Nephron progenitor cell (in vitro differentiated cells): ENCODE data around the gene GFRA1.

Source experiments
- DNase-seq: peaks from one replicate; pipeline ENCODE4 v3.0.0; 2021
- H3K27ac Mint-ChIP-seq: 2 replicates; pipeline ENCODE4 v1.8.0; 2021; ENCODE audit warnings: mild to moderate bottlenecking, moderate library complexity, mixed read lengths
- H3K27me3 Mint-ChIP-seq: 2 replicates; pipeline ENCODE4 v1.8.0; 2021; ENCODE audit warnings: mild to moderate bottlenecking, low read depth, mixed read lengths; ENCODE audit not compliant: poor library complexity
- H3K36me3 Mint-ChIP-seq: 2 replicates; pipeline ENCODE4 v1.8.0; 2021; ENCODE audit warnings: low read depth, mixed read lengths
- H3K4me1 Mint-ChIP-seq: 2 replicates; pipeline ENCODE4 v1.8.0; 2021; ENCODE audit warnings: mixed read lengths
- H3K4me3 Mint-ChIP-seq: 2 replicates; pipeline ENCODE4 v1.8.0; 2021; ENCODE audit warnings: mild to moderate bottlenecking, moderate library complexity, mixed read lengths
- H3K9me3 Mint-ChIP-seq: 2 replicates; pipeline ENCODE4 v1.8.0; 2021; ENCODE audit warnings: mild to moderate bottlenecking, moderate library complexity, mixed read lengths
- TF ChIP-seq, protein P1 (sequence below): fragments of 200-600 bp; sonication (generic); IDR thresholded peaks from 2 replicates; pipeline ENCODE4 v1.5.0; 2021; ENCODE audit warnings: antibody characterized with exemption

Gene GFRA1

DNA sequence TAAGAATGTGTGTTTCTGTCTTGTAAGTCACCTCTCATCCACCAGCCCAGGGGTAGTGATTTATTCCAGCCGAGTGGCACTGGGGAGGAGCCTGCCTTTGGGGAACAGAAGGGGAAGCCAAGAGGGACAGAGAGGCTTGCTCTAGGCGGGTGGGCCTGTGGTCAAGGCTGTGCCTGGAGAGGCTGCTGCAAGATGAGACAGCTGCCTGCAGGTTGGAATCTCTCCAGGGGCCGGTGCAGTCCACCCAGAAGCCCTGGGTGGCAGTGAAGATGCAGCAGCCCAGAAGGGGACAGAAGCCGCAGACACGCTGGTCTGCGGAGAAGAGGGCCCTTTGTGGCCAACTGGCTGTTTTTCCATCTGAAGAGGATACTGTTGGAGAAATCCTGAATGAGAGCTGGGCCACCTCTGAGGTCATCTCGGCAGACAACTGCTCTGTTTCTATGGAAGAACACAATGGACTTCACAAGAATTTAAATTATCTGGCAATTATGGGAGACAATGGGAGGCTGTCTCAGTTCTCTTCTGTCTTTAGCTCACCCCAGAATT lies 175.7 kb downstream of the GFRA1 start:
- Mint-ChIP-seq H3K27me3 (peaks cover 6% of the 10 kb centered on the region), H3K4me1 (peaks cover 61% of the 10 kb centered on the region), H3K4me3 (no peak overlapping the region), H3K27ac (peak overlapping the region; percentile 18), H3K9me3 (peaks cover 4% of the 10 kb centered on the region), H3K36me3 (no peaks in the 10 kb centered on the region)
- TF ChIP-seq, protein P1, sequence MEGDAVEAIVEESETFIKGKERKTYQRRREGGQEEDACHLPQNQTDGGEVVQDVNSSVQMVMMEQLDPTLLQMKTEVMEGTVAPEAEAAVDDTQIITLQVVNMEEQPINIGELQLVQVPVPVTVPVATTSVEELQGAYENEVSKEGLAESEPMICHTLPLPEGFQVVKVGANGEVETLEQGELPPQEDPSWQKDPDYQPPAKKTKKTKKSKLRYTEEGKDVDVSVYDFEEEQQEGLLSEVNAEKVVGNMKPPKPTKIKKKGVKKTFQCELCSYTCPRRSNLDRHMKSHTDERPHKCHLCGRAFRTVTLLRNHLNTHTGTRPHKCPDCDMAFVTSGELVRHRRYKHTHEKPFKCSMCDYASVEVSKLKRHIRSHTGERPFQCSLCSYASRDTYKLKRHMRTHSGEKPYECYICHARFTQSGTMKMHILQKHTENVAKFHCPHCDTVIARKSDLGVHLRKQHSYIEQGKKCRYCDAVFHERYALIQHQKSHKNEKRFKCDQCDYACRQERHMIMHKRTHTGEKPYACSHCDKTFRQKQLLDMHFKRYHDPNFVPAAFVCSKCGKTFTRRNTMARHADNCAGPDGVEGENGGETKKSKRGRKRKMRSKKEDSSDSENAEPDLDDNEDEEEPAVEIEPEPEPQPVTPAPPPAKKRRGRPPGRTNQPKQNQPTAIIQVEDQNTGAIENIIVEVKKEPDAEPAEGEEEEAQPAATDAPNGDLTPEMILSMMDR = no peak
- DNase-seq = peak; percentile 41

DNA sequence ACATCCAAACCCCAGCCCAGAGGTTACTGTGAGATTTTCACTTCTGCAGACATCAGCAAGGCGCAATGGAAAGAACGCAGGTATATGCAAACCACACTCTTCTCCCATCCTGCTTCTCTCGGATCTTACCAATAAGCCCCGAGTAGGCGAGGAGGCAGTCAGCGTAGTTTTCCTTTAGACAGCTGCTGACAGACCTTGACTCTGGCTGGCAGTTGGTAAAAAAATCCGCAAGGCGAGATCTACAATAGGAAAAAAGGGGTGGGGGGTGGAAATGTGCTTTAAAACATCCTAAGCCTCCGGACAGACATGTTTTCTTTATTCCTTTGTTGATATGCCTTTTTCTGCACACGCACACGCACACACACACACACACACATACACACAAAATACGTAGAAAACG lies 176.5 kb downstream of the GFRA1 start:
- TF ChIP-seq, protein P1 = no peak
- peaks cover 4% of the 10 kb centered on the region for H3K27me3 Mint-ChIP-seq
- H3K36me3 Mint-ChIP-seq = no peaks in the 10 kb centered on the region
- no peak overlapping the region for H3K4me3 Mint-ChIP-seq
- peak overlapping the region; percentile 19 for H3K27ac Mint-ChIP-seq
- H3K4me1 Mint-ChIP-seq = peaks cover 61% of the 10 kb centered on the region
- DNase-seq = no peak
- no peaks in the 10 kb centered on the region for H3K9me3 Mint-ChIP-seq

DNA sequence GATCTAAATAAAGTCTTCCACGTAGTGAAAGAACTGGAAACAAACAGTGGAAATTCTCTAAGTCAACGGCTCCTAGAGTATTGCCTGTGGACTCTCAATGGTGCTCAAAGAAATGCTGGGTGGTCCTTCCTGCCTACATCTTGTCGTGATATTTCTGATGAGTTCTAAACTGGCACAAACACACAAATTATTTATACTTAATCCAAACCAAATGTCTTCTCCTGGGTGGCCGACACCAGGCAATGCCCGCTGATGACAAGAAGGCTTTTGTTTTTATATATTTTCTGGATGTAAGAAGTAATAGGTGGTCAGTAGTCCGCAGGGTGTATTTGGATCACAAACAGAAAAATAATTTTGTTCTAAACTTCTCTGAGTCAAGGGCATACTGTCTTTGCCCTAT lies 178.7 kb downstream of the GFRA1 start:
- no peak overlapping the region for H3K4me3 Mint-ChIP-seq
- H3K9me3 Mint-ChIP-seq = no peaks in the 10 kb centered on the region
- H3K27ac Mint-ChIP-seq = no peak overlapping the region
- no peak for DNase-seq
- TF ChIP-seq, protein P1 = no peak
- no peaks in the 10 kb centered on the region for H3K36me3 Mint-ChIP-seq
- H3K27me3 Mint-ChIP-seq = peaks cover 4% of the 10 kb centered on the region
- peaks cover 44% of the 10 kb centered on the region for H3K4me1 Mint-ChIP-seq

DNA sequence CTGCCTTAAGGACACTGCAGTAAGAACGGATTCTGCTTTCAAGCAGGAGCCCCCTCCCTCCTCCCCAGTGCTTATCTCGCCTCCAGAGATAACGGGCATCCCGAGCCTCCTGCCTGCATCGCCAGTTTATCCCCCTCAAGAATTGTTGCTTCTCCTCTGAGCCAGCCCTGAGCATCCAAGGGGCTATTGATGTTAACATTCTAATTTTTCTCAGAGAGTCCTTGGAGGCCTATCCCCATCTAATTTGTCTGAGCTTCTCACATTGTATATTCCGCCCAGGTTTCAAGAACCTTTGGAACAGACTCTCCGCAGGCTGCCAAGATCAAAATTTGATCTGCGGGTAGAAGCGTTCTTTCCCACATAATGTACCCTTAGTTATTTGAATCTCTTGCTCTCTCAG lies 180.0 kb downstream of the GFRA1 start:
- peaks cover 4% of the 10 kb centered on the region for H3K27me3 Mint-ChIP-seq
- no peak overlapping the region for H3K27ac Mint-ChIP-seq
- TF ChIP-seq, protein P1 = no peak
- peaks cover 36% of the 10 kb centered on the region for H3K4me1 Mint-ChIP-seq
- no peaks in the 10 kb centered on the region for H3K9me3 Mint-ChIP-seq
- DNase-seq = no peak
- no peaks in the 10 kb centered on the region for H3K36me3 Mint-ChIP-seq
- H3K4me3 Mint-ChIP-seq = no peak overlapping the region

DNA sequence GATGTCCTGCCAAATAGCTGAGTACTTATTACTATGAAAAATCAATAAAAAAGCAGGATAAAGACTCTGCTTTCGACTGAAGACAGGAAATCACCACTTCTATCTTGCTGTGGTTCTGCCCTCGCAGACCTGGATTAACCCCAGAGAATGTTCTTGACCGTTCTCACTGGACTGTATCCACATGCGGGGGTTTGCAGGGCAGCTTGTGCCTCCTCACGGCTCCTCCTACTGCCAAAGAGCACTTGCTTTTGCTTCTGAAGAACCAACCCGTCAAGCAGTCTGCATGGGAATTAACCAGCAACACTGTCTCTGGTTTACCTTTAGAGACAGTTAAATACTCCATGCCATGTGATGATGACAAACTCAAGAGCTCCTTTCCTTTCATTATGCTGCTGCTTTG lies 184.0 kb downstream of the GFRA1 start:
- Mint-ChIP-seq H3K27ac (no peak overlapping the region), H3K4me1 (peaks cover 29% of the 10 kb centered on the region), H3K9me3 (no peaks in the 10 kb centered on the region), H3K27me3 (peaks cover 3% of the 10 kb centered on the region), H3K4me3 (no peak overlapping the region), H3K36me3 (no peaks in the 10 kb centered on the region)
- no peak for DNase-seq
- TF ChIP-seq, protein P1 = no peak

DNA sequence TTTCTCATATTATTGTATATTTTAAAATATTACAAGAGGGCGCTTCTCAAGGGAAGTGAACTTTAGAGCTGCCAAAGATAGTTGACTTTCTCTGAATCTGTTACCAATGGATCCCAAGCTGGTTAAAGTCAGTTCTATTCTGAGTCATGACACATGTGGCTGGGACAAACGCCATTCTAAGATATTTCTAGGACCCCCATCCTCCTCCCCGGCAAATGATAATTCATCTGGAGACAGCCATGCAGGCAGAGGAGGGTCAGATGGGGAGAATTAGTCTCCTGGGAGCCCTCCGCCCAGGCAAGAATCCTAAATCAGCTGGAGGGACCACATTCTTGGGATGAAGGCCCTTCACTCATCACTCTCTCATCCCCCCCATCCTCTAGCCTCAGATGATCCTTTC lies 187.7 kb downstream of the GFRA1 start:
- no peaks in the 10 kb centered on the region for H3K36me3 Mint-ChIP-seq
- no peaks in the 10 kb centered on the region for H3K9me3 Mint-ChIP-seq
- no peak overlapping the region for H3K27ac Mint-ChIP-seq
- peaks cover 3% of the 10 kb centered on the region for H3K27me3 Mint-ChIP-seq
- no peak for DNase-seq
- TF ChIP-seq, protein P1 = no peak
- H3K4me1 Mint-ChIP-seq = peaks cover 57% of the 10 kb centered on the region
- H3K4me3 Mint-ChIP-seq = no peak overlapping the region
